Measurements from ENCODE around the gene ASIC5.

The ASIC5 gene

GRCh38 chr4:155889031-155889793 is 23.1 kb upstream of the ASIC5 start:
- TF ChIP-seq USF1 (IDR thresholded peaks at IDR 0.05), result no peak
- no peak for TF ChIP-seq RAD21 (IDR thresholded peaks at IDR 0.05; ENCODE audit: low read depth)
- no peak for TF ChIP-seq FOXM1 (IDR thresholded peaks at IDR 0.05; ENCODE audit: borderline replicate concordance, low read depth)
- no peak for TF ChIP-seq MAX (IDR thresholded peaks at IDR 0.05)
- no peak for TF ChIP-seq TCF12 (IDR thresholded peaks at IDR 0.05; ENCODE audit: low read depth)
- TF ChIP-seq NFIC (IDR thresholded peaks at IDR 0.05), result no peak
- no peak for TF ChIP-seq EGR1 (IDR thresholded peaks at IDR 0.05)
- TF ChIP-seq ZBTB7A (IDR thresholded peaks at IDR 0.05; ENCODE audit: low read depth), result no peak
- no peak for TF ChIP-seq EP300 (IDR thresholded peaks at IDR 0.05; ENCODE audit: borderline replicate concordance)
- TF ChIP-seq TEAD4 (IDR thresholded peaks at IDR 0.05), result no peak
- no peak for TF ChIP-seq YY1 (IDR thresholded peaks at IDR 0.05; ENCODE audit: low read depth)
- no peak for TF ChIP-seq TAF1 (IDR thresholded peaks at IDR 0.05; ENCODE audit: low read depth)
- no peak for TF ChIP-seq CEBPB (IDR thresholded peaks at IDR 0.05)
- no peak for TF ChIP-seq REST (IDR thresholded peaks at IDR 0.05; ENCODE audit: low read depth)
- no peak for TF ChIP-seq CREB1 (IDR thresholded peaks at IDR 0.05; ENCODE audit: low read depth)

GRCh38 chr4:155887847-155888570 is 21.9 kb upstream of the ASIC5 start:
- no peak for TF ChIP-seq CREB1 (IDR thresholded peaks at IDR 0.05; ENCODE audit: low read depth)
- no peak for TF ChIP-seq REST (IDR thresholded peaks at IDR 0.05; ENCODE audit: low read depth)
- TF ChIP-seq NFIC (IDR thresholded peaks at IDR 0.05), result no peak
- TF ChIP-seq MAX (IDR thresholded peaks at IDR 0.05), result no peak
- TF ChIP-seq YY1 (IDR thresholded peaks at IDR 0.05; ENCODE audit: low read depth), result no peak
- TF ChIP-seq RAD21 (IDR thresholded peaks at IDR 0.05; ENCODE audit: low read depth), result no peak
- no peak for TF ChIP-seq TAF1 (IDR thresholded peaks at IDR 0.05; ENCODE audit: low read depth)
- no peak for TF ChIP-seq EGR1 (IDR thresholded peaks at IDR 0.05)
- TF ChIP-seq USF1 (IDR thresholded peaks at IDR 0.05), result no peak
- TF ChIP-seq ZBTB7A (IDR thresholded peaks at IDR 0.05; ENCODE audit: low read depth), result no peak
- TF ChIP-seq CEBPB (IDR thresholded peaks at IDR 0.05), result no peak
- no peak for TF ChIP-seq EP300 (IDR thresholded peaks at IDR 0.05; ENCODE audit: borderline replicate concordance)
- no peak for TF ChIP-seq FOXM1 (IDR thresholded peaks at IDR 0.05; ENCODE audit: borderline replicate concordance, low read depth)
- no peak for TF ChIP-seq TEAD4 (IDR thresholded peaks at IDR 0.05)
- no peak for TF ChIP-seq TCF12 (IDR thresholded peaks at IDR 0.05; ENCODE audit: low read depth)

GRCh38 chr4:155887045-155887444 is 21.0 kb upstream of the ASIC5 start:
- no peak for TF ChIP-seq CREB1 (IDR thresholded peaks at IDR 0.05; ENCODE audit: low read depth)

GRCh38 chr4:155885666-155886065 is 19.6 kb upstream of the ASIC5 start:
- no peak for TF ChIP-seq EGR1 (IDR thresholded peaks at IDR 0.05)
- TF ChIP-seq TAF1 (IDR thresholded peaks at IDR 0.05; ENCODE audit: low read depth), result no peak
- no peak for TF ChIP-seq CEBPB (IDR thresholded peaks at IDR 0.05)
- TF ChIP-seq REST (IDR thresholded peaks at IDR 0.05; ENCODE audit: low read depth), result no peak
- TF ChIP-seq YY1 (IDR thresholded peaks at IDR 0.05; ENCODE audit: low read depth), result no peak
- no peak for TF ChIP-seq EP300 (IDR thresholded peaks at IDR 0.05; ENCODE audit: borderline replicate concordance)
- TF ChIP-seq USF1 (IDR thresholded peaks at IDR 0.05), result no peak
- no peak for TF ChIP-seq RAD21 (IDR thresholded peaks at IDR 0.05; ENCODE audit: low read depth)
- no peak for TF ChIP-seq TCF12 (IDR thresholded peaks at IDR 0.05; ENCODE audit: low read depth)
